SK-N-MC (cell line): ENCODE results near the gene ATPAF1.
A peak's percentile ranks its signal among the peaks of the same experiment; 100 is the strongest.

Experiments used
- DNase-seq: peaks from one replicate; pipeline ENCODE4 v3.0.0-alpha.2; 2011; ENCODE audit warnings: low read depth, low spot score
- H3K27ac ChIP-seq: fragments of 200-600 bp; sonication (generic); 2 replicates; pipeline ENCODE4 v1.5.1; 2016; ENCODE audit warnings: mixed run types
- H3K36me3 ChIP-seq: fragments of 200-600 bp; sonication (generic); 2 replicates; pipeline ENCODE4 v1.6.1; 2017; ENCODE audit warnings: antibody characterized with exemption, low read length, mixed read lengths; ENCODE audit not compliant: insufficient read depth
- H3K4me3 ChIP-seq: fragments of 200-600 bp; sonication (generic); 2 replicates; pipeline ENCODE4 v1.5.1; 2016
- H3K9ac ChIP-seq: fragments of 200-600 bp; sonication (generic); 2 replicates; pipeline ENCODE4 v1.8.0; 2017; ENCODE audit warnings: mixed run types, mixed read lengths; ENCODE audit not compliant: insufficient read length
- H3K9me3 ChIP-seq: fragments of 200-600 bp; sonication (generic); 2 replicates; pipeline ENCODE4 v1.6.1; 2017; ENCODE audit warnings: low read depth, mild to moderate bottlenecking, antibody characterized with exemption, low read length, moderate library complexity, mixed read lengths
- EZH2 ChIP-seq: fragments of 200-600 bp; sonication (generic); IDR thresholded peaks from one replicate; pipeline ENCODE4 v1.6.1; 2017; ENCODE audit warnings: antibody characterized with exemption
- FOXP2 ChIP-seq: optimal IDR thresholded peaks from 2 replicates; pipeline ENCODE3; 2011; ENCODE audit warnings: mild to moderate bottlenecking, moderate library complexity; ENCODE audit not compliant: insufficient read depth; ENCODE audit errors: extremely low read length, control extremely low read depth
- POLR2AphosphoS5 ChIP-seq: IDR thresholded peaks from 2 replicates; pipeline ENCODE4 v1.6.1; 2012; ENCODE audit warnings: mild to moderate bottlenecking, low read depth, low read length, borderline replicate concordance

The ATPAF1 gene

GRCh38 chr1:46623743-46624644, 44.2 kb downstream of the ATPAF1 start:
- no peak for TF ChIP-seq POLR2AphosphoS5
- TF ChIP-seq FOXP2 = no peak
- TF ChIP-seq EZH2 = no peak
- no peak for DNase-seq
- H3K9ac ChIP-seq = no peak overlapping the region
- no peaks in the 10 kb centered on the region for H3K9me3 ChIP-seq
- no peaks in the 10 kb centered on the region for H3K36me3 ChIP-seq
- no peak overlapping the region for H3K27ac ChIP-seq
- H3K4me3 ChIP-seq = no peak overlapping the region

- Histone ChIP-seq H3K36me3 (no peaks in the 10 kb centered on the region), H3K27ac (no peak overlapping the region), H3K4me3 (0 out of 2 replicates have a peak overlapping the region, but pooled peaks have one; percentile 7), H3K9me3 (no peaks in the 10 kb centered on the region), H3K9ac (no peak overlapping the region)
- TF ChIP-seq FOXP2 (no peak), EZH2 (no peak), POLR2AphosphoS5 (no peak)
- DNase-seq = peak; percentile 70
Measured at GRCh38 chr1:46622344-46622743, 45.8 kb downstream of the ATPAF1 start.

GRCh38 chr1:46621930-46622329, 46.2 kb downstream of the ATPAF1 start:
- 0 out of 2 replicates have a peak overlapping the region, but pooled peaks have one; percentile 7 for H3K4me3 ChIP-seq
- TF ChIP-seq FOXP2 (no peak), POLR2AphosphoS5 (no peak), EZH2 (no peak)
- H3K9me3 ChIP-seq = no peaks in the 10 kb centered on the region
- no peak overlapping the region for H3K9ac ChIP-seq
- no peak for DNase-seq
- H3K36me3 ChIP-seq = no peaks in the 10 kb centered on the region
- H3K27ac ChIP-seq = no peak overlapping the region

DNA sequence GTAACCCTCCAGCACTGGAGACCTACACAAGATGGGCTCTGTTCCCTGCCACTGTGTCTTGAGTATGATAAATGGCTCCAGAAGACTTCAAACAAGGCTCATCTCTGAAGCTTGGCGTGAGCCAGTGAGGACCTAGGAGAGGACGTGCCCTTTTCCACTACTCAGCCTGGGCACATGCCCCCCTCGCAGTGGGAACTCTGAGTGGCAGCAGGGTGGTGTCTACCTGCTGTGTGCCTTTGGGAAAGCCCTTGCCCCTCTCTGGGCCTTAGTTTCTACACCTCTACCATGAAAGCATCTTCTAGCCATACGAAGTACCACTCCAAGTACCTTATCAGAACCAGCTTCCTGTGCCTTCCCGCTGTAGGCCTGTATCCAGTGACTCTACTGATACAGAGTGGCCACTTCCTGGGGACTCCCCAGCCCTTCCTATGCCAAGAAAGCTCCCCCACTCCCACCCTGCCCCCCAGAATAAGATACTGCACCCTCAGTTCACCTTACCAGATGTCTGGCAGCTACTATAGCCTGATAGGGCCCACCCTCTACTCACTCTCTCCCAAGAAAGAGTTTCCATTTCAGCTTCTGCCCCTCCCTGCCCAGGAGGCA, 48.4 kb downstream of the ATPAF1 start:
- no peak for TF ChIP-seq POLR2AphosphoS5
- TF ChIP-seq FOXP2 = no peak
- TF ChIP-seq EZH2 = no peak
- no peak overlapping the region for H3K4me3 ChIP-seq
- DNase-seq = no peak
- no peak overlapping the region for H3K9ac ChIP-seq
- no peak overlapping the region for H3K27ac ChIP-seq
- H3K9me3 ChIP-seq = no peaks in the 10 kb centered on the region
- no peaks in the 10 kb centered on the region for H3K36me3 ChIP-seq

DNA sequence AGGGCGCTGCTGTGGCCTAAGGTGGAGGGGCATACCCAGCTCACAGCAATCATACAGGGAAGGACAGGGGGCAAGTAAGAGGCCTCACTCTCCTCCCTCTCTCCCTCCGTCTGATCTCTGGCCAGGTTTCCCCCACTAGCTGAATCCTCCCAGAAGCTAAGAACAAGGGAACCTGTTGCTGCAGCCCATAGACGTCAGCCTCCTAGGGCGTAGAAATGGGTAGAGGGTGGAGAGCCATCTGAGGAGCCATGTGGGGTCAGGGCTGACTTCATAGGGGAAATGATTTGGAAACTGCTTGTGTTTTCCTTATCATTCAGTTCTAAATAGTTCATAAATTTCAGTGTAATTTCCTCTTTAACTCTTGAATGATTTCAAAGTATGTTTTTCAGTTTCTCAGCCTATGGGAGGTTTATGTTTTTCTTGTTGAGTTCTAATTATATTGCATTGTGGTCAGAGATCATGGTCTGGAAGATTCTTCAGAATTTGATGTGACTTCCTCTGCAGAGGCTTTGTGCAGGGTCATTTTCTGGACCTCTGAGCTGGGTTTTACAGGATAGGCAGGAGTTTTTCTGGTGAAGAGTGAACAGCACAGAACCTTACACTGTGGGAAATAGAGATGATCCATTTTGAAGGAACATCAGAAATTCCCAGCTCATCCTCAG, 49.3 kb downstream of the ATPAF1 start:
- H3K36me3 ChIP-seq = no peaks in the 10 kb centered on the region
- TF ChIP-seq FOXP2 (no peak), POLR2AphosphoS5 (no peak), EZH2 (no peak)
- no peak for DNase-seq
- no peak overlapping the region for H3K9ac ChIP-seq
- no peak overlapping the region for H3K27ac ChIP-seq
- H3K4me3 ChIP-seq = no peak overlapping the region
- H3K9me3 ChIP-seq = no peaks in the 10 kb centered on the region

GRCh38 chr1:46617833-46618232, 50.3 kb downstream of the ATPAF1 start:
- Histone ChIP-seq H3K9me3 (no peaks in the 10 kb centered on the region), H3K27ac (no peak overlapping the region), H3K36me3 (no peaks in the 10 kb centered on the region), H3K4me3 (no peak overlapping the region), H3K9ac (no peak overlapping the region)
- no peak for TF ChIP-seq POLR2AphosphoS5
- no peak for TF ChIP-seq FOXP2
- TF ChIP-seq EZH2 = no peak
- no peak for DNase-seq

DNA sequence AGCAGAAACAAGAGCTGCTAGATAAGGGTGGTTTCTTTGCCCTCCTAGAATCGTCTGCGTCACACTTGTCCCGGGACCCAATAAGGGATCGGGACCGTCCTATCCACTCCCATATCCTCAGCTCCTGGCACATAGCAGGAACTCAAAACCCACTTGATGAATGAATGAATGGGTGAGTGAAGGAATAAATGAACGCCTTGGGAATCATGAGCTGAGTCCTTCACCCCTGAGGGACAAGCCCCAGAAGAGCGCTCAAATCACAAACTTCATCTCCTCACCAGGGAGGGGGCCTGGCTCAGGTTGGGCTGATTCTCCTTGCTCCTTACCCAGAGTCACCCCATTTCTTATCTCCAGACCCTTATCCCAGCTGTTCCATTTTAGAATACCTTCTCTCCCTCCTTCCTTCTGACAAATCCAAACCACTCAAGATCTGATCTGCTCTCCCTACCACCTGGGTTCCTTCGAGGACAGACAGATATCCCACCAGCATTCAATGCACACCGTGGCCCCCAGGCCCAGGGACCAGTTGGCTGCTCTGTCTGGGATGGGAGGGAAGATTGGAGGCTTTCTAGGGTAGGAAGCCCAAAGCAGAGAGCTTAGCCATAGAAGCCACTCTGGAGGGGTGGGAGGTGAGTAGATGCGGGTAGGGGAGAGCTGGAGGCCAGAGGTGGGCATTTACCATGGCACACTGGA, 50.9 kb downstream of the ATPAF1 start:
- Histone ChIP-seq H3K36me3 (no peaks in the 10 kb centered on the region), H3K4me3 (no peak overlapping the region), H3K27ac (no peak overlapping the region), H3K9ac (no peak overlapping the region), H3K9me3 (no peaks in the 10 kb centered on the region)
- no peak for DNase-seq
- no peak for TF ChIP-seq FOXP2
- TF ChIP-seq POLR2AphosphoS5 = no peak
- TF ChIP-seq EZH2 = no peak
